Fibroblast of lung (primary cell): ENCODE data around the gene PRKAG2. TPM values are rescaled to one million over a fixed set of nuclear protein-coding genes. Genes with fewer than 3 reads are reported as not detected.

Source experiments
- DNase-seq, 2 donors: peaks; one replicate each; pipeline versions ENCODE4 v3.0.0 to v3.0.0-alpha.2; 2010; ENCODE audit warnings: low read depth in 2 of 2
- H2AFZ ChIP-seq: 2 replicates; pipeline ENCODE4 v1.5.1; 2012; ENCODE audit warnings: low read length, control low read depth, inconsistent platforms
- H3K27ac ChIP-seq: 2 replicates; pipeline ENCODE4 v1.5.1; 2011; ENCODE audit warnings: low read length, control low read depth; ENCODE audit not compliant: insufficient read depth
- H3K27me3 ChIP-seq: 2 replicates; pipeline ENCODE4 v1.5.1; 2011; ENCODE audit warnings: mild to moderate bottlenecking, low read length; ENCODE audit not compliant: control insufficient read depth, insufficient read depth
- H3K36me3 ChIP-seq: 2 replicates; pipeline ENCODE4 v1.5.1; 2011; ENCODE audit warnings: low read length; ENCODE audit not compliant: control insufficient read depth, insufficient read depth
- H3K4me1 ChIP-seq: 2 replicates; pipeline ENCODE4 v1.5.1; 2011; ENCODE audit warnings: low read length; ENCODE audit not compliant: control insufficient read depth, insufficient read depth; ENCODE audit errors: extremely low read depth
- H3K4me2 ChIP-seq: 2 replicates; pipeline ENCODE4 v1.5.1; 2011; ENCODE audit warnings: low read length, control low read depth; ENCODE audit not compliant: insufficient read depth; ENCODE audit errors: extremely low read depth
- H3K4me3 ChIP-seq, 4 experiments: fragments of 200-600 bp in 1 of 4; sonication (generic) in 1 of 4; replicated peaks in 1 of 4; 2 replicates each; pipeline ENCODE4 v1.5.1; 2011 to 2016; ENCODE audit warnings: low read length in 4 of 4, low read depth in 3 of 4, mild to moderate bottlenecking in 3 of 4, control low read depth in 2 of 4, inconsistent platforms in 1 of 4, mixed read lengths in 1 of 4; ENCODE audit not compliant: insufficient read depth in 1 of 4; ENCODE audit errors: control extremely low read depth in 1 of 4
- H3K79me2 ChIP-seq: 2 replicates; pipeline ENCODE4 v1.5.1; 2012; ENCODE audit warnings: mild to moderate bottlenecking, low read length, inconsistent platforms; ENCODE audit not compliant: control insufficient read depth, insufficient read depth
- H3K9ac ChIP-seq: 2 replicates; pipeline ENCODE4 v1.5.1; 2011; ENCODE audit warnings: mild to moderate bottlenecking, low read length, control low read depth; ENCODE audit not compliant: insufficient read depth
- H3K9me3 ChIP-seq: 2 replicates; pipeline ENCODE4 v1.5.1; 2012; ENCODE audit warnings: low read depth, low read length; ENCODE audit not compliant: control insufficient read depth, insufficient read depth
- H4K20me1 ChIP-seq: 2 replicates; pipeline ENCODE4 v1.5.1; 2011; ENCODE audit warnings: low read length; ENCODE audit not compliant: control insufficient read depth, insufficient read depth; ENCODE audit errors: extremely low read depth
- EZH2 ChIP-seq: IDR thresholded peaks from 2 replicates; pipeline ENCODE4 v1.5.1; 2012; ENCODE audit warnings: low read length, control low read depth, mild to moderate bottlenecking; ENCODE audit errors: missing control alignments
- polyA plus RNA-seq, 2 donors: library from polyadenylated mRNA; depleted of rRNA in 1 of 2; stranded (reverse) in 1 of 2; unstranded in 1 of 2; fragments of >200 nt; gene quantifications; 2 replicates each; pipeline ENCODE4 v1.2.1, GENCODE V29; 2011 to 2012; ENCODE audit warnings: missing spikeins in 1 of 2
- total RNA-seq: library from RNA; depleted of rRNA; stranded (reverse); fragments of >200 nt; gene quantifications from 2 replicates; pipeline ENCODE4 v1.2.1, GENCODE V29; 2014
- TF ChIP-seq, protein P1 (sequence below), 2 donors: IDR thresholded peaks in 1 of 2; conservative IDR thresholded peaks in 1 of 2; 1 replicate in 1 of 2; 2 replicates in 1 of 2; pipeline ENCODE4 v1.5.1; 2011 to 2012; ENCODE audit warnings: low read length in 2 of 2, control low read depth in 1 of 2, inconsistent platforms in 1 of 2, low read depth in 1 of 2, mild to moderate bottlenecking in 1 of 2

PRKAG2 gene
- total and polyA plus RNA-seq, 2 donors (not counting 1 experiment from before 2014, with no cell fraction given) = 11.9 to 56.7 TPM

GRCh38 chr7:151541709-151542499 is 335.0 kb downstream of the PRKAG2 start:
- Histone ChIP-seq H3K27ac (no peak overlapping the region), H3K4me3 (no peak overlapping the region), H3K27me3 (peaks cover 2% of the 10 kb centered on the region), H4K20me1 (no peaks in the 10 kb centered on the region), H3K4me1 (no peaks in the 10 kb centered on the region), H3K9me3 (no peaks in the 10 kb centered on the region), H3K36me3 (no peaks in the 10 kb centered on the region), H3K79me2 (no peaks in the 10 kb centered on the region), H3K4me2 (no peak overlapping the region), H3K9ac (no peak overlapping the region), H2AFZ (no peak overlapping the region)
- TF ChIP-seq EZH2 = no peak
- DNase-seq = no peak

DNA sequence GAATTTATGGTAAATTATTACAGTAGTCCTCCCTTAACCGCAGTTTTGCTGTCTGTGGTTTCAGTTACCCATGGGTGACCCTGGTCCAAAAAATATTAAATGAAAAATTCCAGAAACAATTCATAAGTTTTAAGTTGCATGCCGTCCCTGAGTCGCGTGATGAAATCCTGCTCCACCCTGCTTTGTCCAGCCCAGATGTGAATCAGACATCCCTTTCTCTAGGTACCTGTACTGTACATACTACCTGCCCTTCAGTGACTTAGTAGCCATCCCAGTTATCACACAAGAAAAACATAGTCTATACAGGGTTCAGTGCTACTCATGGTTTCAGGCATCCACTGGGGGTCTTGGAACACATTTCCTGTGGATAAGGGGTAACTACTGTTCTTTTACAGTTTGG is 336.8 kb downstream of the PRKAG2 start:
- Histone ChIP-seq H3K4me2 (no peak overlapping the region), H3K4me3 (no peak overlapping the region)
- no peak for TF ChIP-seq EZH2
- TF ChIP-seq, protein P1, sequence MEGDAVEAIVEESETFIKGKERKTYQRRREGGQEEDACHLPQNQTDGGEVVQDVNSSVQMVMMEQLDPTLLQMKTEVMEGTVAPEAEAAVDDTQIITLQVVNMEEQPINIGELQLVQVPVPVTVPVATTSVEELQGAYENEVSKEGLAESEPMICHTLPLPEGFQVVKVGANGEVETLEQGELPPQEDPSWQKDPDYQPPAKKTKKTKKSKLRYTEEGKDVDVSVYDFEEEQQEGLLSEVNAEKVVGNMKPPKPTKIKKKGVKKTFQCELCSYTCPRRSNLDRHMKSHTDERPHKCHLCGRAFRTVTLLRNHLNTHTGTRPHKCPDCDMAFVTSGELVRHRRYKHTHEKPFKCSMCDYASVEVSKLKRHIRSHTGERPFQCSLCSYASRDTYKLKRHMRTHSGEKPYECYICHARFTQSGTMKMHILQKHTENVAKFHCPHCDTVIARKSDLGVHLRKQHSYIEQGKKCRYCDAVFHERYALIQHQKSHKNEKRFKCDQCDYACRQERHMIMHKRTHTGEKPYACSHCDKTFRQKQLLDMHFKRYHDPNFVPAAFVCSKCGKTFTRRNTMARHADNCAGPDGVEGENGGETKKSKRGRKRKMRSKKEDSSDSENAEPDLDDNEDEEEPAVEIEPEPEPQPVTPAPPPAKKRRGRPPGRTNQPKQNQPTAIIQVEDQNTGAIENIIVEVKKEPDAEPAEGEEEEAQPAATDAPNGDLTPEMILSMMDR (conservative IDR thresholded peaks at IDR 0.05 in 1 of 2, IDR thresholded peaks at IDR 0.05 in 1 of 2; ENCODE audit: low read depth in 1 of 2, low read length in 2 of 2) = no peak

GRCh38 chr7:151539088-151539671 is 337.7 kb downstream of the PRKAG2 start:
- no peaks in the 10 kb centered on the region for H4K20me1 ChIP-seq
- H3K4me1 ChIP-seq = no peaks in the 10 kb centered on the region
- no peaks in the 10 kb centered on the region for H3K9me3 ChIP-seq
- H3K79me2 ChIP-seq = no peaks in the 10 kb centered on the region
- H3K9ac ChIP-seq = no peak overlapping the region
- H3K36me3 ChIP-seq = no peaks in the 10 kb centered on the region
- H3K27me3 ChIP-seq = peaks cover 2% of the 10 kb centered on the region
- H3K4me2 ChIP-seq = no peak overlapping the region
- TF ChIP-seq, protein P1 (conservative IDR thresholded peaks at IDR 0.05 in 1 of 2, IDR thresholded peaks at IDR 0.05 in 1 of 2; ENCODE audit: low read depth in 1 of 2, low read length in 2 of 2) = no peak
- no peak for TF ChIP-seq EZH2
- peak in 1 of 2 donors; percentile 48 for DNase-seq
- H3K27ac ChIP-seq = no peak overlapping the region
- no peak overlapping the region for H2AFZ ChIP-seq
- no peak overlapping the region for H3K4me3 ChIP-seq

More for the DNA sequence above, 336.8 kb downstream of the PRKAG2 start:
- Histone ChIP-seq H3K79me2 (no peaks in the 10 kb centered on the region), H3K4me1 (no peaks in the 10 kb centered on the region), H3K27ac (no peak overlapping the region), H3K9ac (no peak overlapping the region), H4K20me1 (no peaks in the 10 kb centered on the region), H2AFZ (no peak overlapping the region), H3K27me3 (peaks cover 2% of the 10 kb centered on the region), H3K36me3 (no peaks in the 10 kb centered on the region), H3K9me3 (no peaks in the 10 kb centered on the region)
- DNase-seq = no peak
